Colonic mucosa (tissue), 4 donors: ENCODE measurements around the gene GON7. TPM values are rescaled to one million over a fixed set of nuclear protein-coding genes. Genes with fewer than 3 reads are reported as not detected.

Source experiments
- DNase-seq: peaks from one replicate; pipeline ENCODE4 v3.0.0-alpha.2; 2020
- H3K27ac ChIP-seq: fragments of 200-600 bp; one replicate; pipeline ENCODE4 v1.8.0; 2021
- H3K27me3 ChIP-seq: fragments of 200-600 bp; one replicate; pipeline ENCODE4 v1.8.0; 2021
- H3K36me3 ChIP-seq: fragments of 200-600 bp; one replicate; pipeline ENCODE4 v1.8.0; 2021
- H3K4me1 ChIP-seq: fragments of 200-600 bp; one replicate; pipeline ENCODE4 v1.8.0; 2021; ENCODE audit warnings: mild to moderate bottlenecking
- H3K4me3 ChIP-seq: fragments of 200-600 bp; one replicate; pipeline ENCODE4 v1.8.0; 2021
- H3K9ac ChIP-seq, 2 donors: one replicate each; pipeline ENCODE4 v1.7.0; 2013; ENCODE audit warnings: control low read depth in 2 of 2, low read depth in 2 of 2, low read length in 2 of 2
- H3K9me3 ChIP-seq: fragments of 200-600 bp; one replicate; pipeline ENCODE4 v1.8.0; 2021
- CTCF ChIP-seq: fragments of 200-600 bp; IDR thresholded peaks from one replicate; pipeline ENCODE4 v1.8.0; 2022; ENCODE audit warnings: antibody characterized with exemption, mild to moderate bottlenecking
- intact Hi-C: fragments of 100-400 bp; cut with DNase I; formaldehyde crosslinking; loops from one replicate; pipeline ENCODE4 v1.14.1; 2022
- total RNA-seq, 2 donors: library from RNA; stranded (reverse); fragmentation: NEBNext Ultra II Directional in 1 of 2; extraction: Animal tissue kit (Norgen Biotek cat#: 25700) in 1 of 2; gene quantifications; one replicate each; pipeline ENCODE4 v1.2.1, GENCODE V29; 2021
- donor health status: healthy.
- donor health status: DM: no; HTN: no; CAD: no.
- donor health status: DM: no; HTN: no; CAD: no.

The GON7 gene
- total RNA-seq, 2 donors from 2014 or later: 21.2 to 25.1 TPM

GRCh38 chr14:93214598-93214997 is 7.7 kb upstream of the GON7 start:
- no peak overlapping the region for H3K4me3 ChIP-seq
- peaks cover 4% of the 10 kb centered on the region for H3K36me3 ChIP-seq
- no peak overlapping the region for H3K9ac ChIP-seq
- no peak for DNase-seq
- no peak overlapping the region for H3K27ac ChIP-seq
- TF ChIP-seq CTCF: no peak
- H3K4me1 ChIP-seq: no peaks in the 10 kb centered on the region
- no peaks in the 10 kb centered on the region for H3K9me3 ChIP-seq
- no peaks in the 10 kb centered on the region for H3K27me3 ChIP-seq
- intact Hi-C loops: no loop called here

GRCh38 chr14:93212432-93212831 is 5.6 kb upstream of the GON7 start:
- H3K9ac ChIP-seq: no peak overlapping the region
- H3K36me3 ChIP-seq: peaks cover 4% of the 10 kb centered on the region
- intact Hi-C loops: no loop called here
- no peaks in the 10 kb centered on the region for H3K27me3 ChIP-seq
- no peak overlapping the region for H3K4me3 ChIP-seq
- no peaks in the 10 kb centered on the region for H3K9me3 ChIP-seq
- H3K27ac ChIP-seq: no peak overlapping the region
- DNase-seq: no peak
- H3K4me1 ChIP-seq: no peaks in the 10 kb centered on the region
- no peak for TF ChIP-seq CTCF

GRCh38 chr14:93207468-93208308 is 823 bp upstream of the GON7 start:
- H3K9ac ChIP-seq: peak overlapping the region; percentile 76 to 85
- H3K4me1 ChIP-seq: no peaks in the 10 kb centered on the region
- DNase-seq: peak; percentile 48
- peak overlapping the region; percentile 86 for H3K27ac ChIP-seq
- peak; percentile 23 for TF ChIP-seq CTCF
- H3K9me3 ChIP-seq: no peaks in the 10 kb centered on the region
- intact Hi-C loops: no loop called here
- peaks cover 4% of the 10 kb centered on the region for H3K36me3 ChIP-seq
- H3K4me3 ChIP-seq: peak overlapping the region; percentile 83
- no peaks in the 10 kb centered on the region for H3K27me3 ChIP-seq

GRCh38 chr14:93201155-93201704 is 5.6 kb downstream of the GON7 start:
- H3K9me3 ChIP-seq: no peaks in the 10 kb centered on the region
- no peak for DNase-seq
- TF ChIP-seq CTCF: no peak
- H3K4me3 ChIP-seq: no peak overlapping the region
- intact Hi-C loops: no loop called here
- no peaks in the 10 kb centered on the region for H3K36me3 ChIP-seq
- H3K27me3 ChIP-seq: no peaks in the 10 kb centered on the region
- H3K4me1 ChIP-seq: no peaks in the 10 kb centered on the region
- H3K9ac ChIP-seq: no peak overlapping the region
- no peak overlapping the region for H3K27ac ChIP-seq

- no peak overlapping the region for H3K27ac ChIP-seq
- no peaks in the 10 kb centered on the region for H3K4me1 ChIP-seq
These were observed 6.3 kb downstream of the GON7 start for GRCh38 chr14:93200553-93200952.

More at GRCh38 chr14:93200553-93200952, 6.3 kb downstream of the GON7 start:
- Histone ChIP-seq H3K9ac (no peak overlapping the region), H3K9me3 (no peaks in the 10 kb centered on the region), H3K27me3 (no peaks in the 10 kb centered on the region), H3K36me3 (no peaks in the 10 kb centered on the region), H3K4me3 (no peak overlapping the region)
- no peak for TF ChIP-seq CTCF
- no peak for DNase-seq
- intact Hi-C loops: no loop called here
